WTC11 (cell line): ENCODE data around the gene CDC73.

Experiments
- ATF1 ChIP-seq: sonication (generic); formaldehyde crosslinking; IDR thresholded peaks from 2 replicates; pipeline ENCODE4 v1.8.1; 2023; ENCODE audit warnings: mild to moderate bottlenecking, moderate library complexity, missing genetic modification reagents
- ATF2 ChIP-seq: sonication (generic); formaldehyde crosslinking; IDR thresholded peaks from 2 replicates; pipeline ENCODE4 v1.8.1; 2022; ENCODE audit warnings: low read depth, missing genetic modification reagents, borderline replicate concordance
- CREM ChIP-seq: sonication (generic); formaldehyde crosslinking; IDR thresholded peaks from 2 replicates; pipeline ENCODE4 v1.8.1; 2022; ENCODE audit warnings: mild to moderate bottlenecking, missing genetic modification reagents, moderate library complexity
- CTCF ChIP-seq: fragments of 200-600 bp; IDR thresholded peaks from 2 replicates; pipeline ENCODE4 v1.8.0; 2022; ENCODE audit warnings: antibody characterized with exemption
- ESRRA ChIP-seq: sonication (generic); formaldehyde crosslinking; IDR thresholded peaks from 2 replicates; pipeline ENCODE4 v1.8.1; 2022; ENCODE audit warnings: mild to moderate bottlenecking, missing genetic modification reagents, borderline replicate concordance
- ETV6 ChIP-seq: sonication (generic); formaldehyde crosslinking; IDR thresholded peaks from 2 replicates; pipeline ENCODE4 v1.8.1; 2022; ENCODE audit warnings: mild to moderate bottlenecking, missing genetic modification reagents
- FOXP4 ChIP-seq: sonication (generic); formaldehyde crosslinking; IDR thresholded peaks from 2 replicates; pipeline ENCODE4 v1.8.0; 2022; ENCODE audit warnings: mild to moderate bottlenecking, missing genetic modification reagents
- JAZF1 ChIP-seq: fragments of 250-450 bp; sonication (Bioruptor Pico); IDR thresholded peaks from 2 replicates; pipeline ENCODE4 v1.9.0; 2021; ENCODE audit warnings: moderate library complexity, mild to moderate bottlenecking, inconsistent platforms
- TCF7 ChIP-seq: sonication (generic); formaldehyde crosslinking; IDR thresholded peaks from 2 replicates; pipeline ENCODE4 v1.8.0; 2022; ENCODE audit warnings: mild to moderate bottlenecking, low read depth, missing genetic modification reagents, moderate library complexity
- TF ChIP-seq, protein P1 (sequence below): fragments of 250-450 bp; sonication (Bioruptor Pico); IDR thresholded peaks from 2 replicates; pipeline ENCODE4 v2.1.2; 2022; ENCODE audit warnings: mild to moderate bottlenecking, moderate library complexity
- TF ChIP-seq, protein P2 (sequence below): sonication (generic); formaldehyde crosslinking; IDR thresholded peaks from 2 replicates; pipeline ENCODE4 v1.8.1; 2023; ENCODE audit warnings: mild to moderate bottlenecking, missing genetic modification reagents, moderate library complexity
- TF ChIP-seq, protein P3 (sequence below): sonication (generic); formaldehyde crosslinking; IDR thresholded peaks from 2 replicates; pipeline ENCODE4 v1.8.1; 2022; ENCODE audit warnings: missing genetic modification reagents, borderline replicate concordance

DNA sequence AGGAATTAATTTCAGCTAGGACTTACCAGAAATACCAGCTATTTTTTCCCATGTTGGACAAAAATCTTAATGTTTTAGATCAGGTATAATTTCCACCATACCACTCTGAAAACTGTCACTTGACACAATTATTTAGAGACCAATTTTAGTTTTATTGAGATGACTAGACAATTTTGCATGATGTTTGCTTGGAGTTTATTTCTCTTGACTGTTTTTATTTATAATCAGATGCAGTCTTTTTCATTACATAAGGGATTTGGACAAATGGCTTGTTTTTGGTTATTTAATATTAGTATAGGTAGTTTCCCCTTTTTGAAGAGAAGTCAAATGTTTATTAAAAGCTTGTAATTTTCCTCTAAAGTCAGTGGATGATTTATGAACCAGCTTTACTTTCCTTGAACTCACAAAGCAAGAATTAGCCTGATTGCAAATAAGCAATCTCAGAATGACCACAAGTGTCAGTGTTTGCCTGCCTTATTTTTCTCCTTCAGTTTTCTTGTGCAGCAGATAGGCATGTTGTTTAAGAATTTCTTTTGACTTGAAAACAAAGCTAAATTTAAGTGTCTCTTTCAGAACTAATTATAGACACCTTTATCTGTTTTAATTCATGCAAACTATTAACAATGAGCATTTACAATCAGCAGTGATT, 68.4 kb downstream of the CDC73 start:
- TF ChIP-seq FOXP4 (CRISPR knock-in tag) = no peak
- TF ChIP-seq, protein P1, sequence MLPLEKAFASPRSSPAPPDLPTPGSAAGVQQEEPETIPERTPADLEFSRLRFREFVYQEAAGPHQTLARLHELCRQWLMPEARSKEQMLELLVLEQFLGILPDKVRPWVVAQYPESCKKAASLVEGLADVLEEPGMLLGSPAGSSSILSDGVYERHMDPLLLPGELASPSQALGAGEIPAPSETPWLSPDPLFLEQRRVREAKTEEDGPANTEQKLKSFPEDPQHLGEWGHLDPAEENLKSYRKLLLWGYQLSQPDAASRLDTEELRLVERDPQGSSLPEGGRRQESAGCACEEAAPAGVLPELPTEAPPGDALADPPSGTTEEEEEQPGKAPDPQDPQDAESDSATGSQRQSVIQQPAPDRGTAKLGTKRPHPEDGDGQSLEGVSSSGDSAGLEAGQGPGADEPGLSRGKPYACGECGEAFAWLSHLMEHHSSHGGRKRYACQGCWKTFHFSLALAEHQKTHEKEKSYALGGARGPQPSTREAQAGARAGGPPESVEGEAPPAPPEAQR (CRISPR knock-in tag) = no peak
- TF ChIP-seq CTCF = no peak
- no peak for TF ChIP-seq ATF1 (CRISPR knock-in tag)
- no peak for TF ChIP-seq TCF7 (CRISPR knock-in tag)
- TF ChIP-seq ETV6 (CRISPR knock-in tag) = no peak
- no peak for TF ChIP-seq ESRRA (CRISPR knock-in tag)
- no peak for TF ChIP-seq JAZF1 (CRISPR knock-in tag)
- TF ChIP-seq, protein P2, sequence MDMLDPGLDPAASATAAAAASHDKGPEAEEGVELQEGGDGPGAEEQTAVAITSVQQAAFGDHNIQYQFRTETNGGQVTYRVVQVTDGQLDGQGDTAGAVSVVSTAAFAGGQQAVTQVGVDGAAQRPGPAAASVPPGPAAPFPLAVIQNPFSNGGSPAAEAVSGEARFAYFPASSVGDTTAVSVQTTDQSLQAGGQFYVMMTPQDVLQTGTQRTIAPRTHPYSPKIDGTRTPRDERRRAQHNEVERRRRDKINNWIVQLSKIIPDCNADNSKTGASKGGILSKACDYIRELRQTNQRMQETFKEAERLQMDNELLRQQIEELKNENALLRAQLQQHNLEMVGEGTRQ = no peak
- TF ChIP-seq CREM (CRISPR knock-in tag) = no peak
- TF ChIP-seq ATF2 = no peak
- TF ChIP-seq, protein P3, sequence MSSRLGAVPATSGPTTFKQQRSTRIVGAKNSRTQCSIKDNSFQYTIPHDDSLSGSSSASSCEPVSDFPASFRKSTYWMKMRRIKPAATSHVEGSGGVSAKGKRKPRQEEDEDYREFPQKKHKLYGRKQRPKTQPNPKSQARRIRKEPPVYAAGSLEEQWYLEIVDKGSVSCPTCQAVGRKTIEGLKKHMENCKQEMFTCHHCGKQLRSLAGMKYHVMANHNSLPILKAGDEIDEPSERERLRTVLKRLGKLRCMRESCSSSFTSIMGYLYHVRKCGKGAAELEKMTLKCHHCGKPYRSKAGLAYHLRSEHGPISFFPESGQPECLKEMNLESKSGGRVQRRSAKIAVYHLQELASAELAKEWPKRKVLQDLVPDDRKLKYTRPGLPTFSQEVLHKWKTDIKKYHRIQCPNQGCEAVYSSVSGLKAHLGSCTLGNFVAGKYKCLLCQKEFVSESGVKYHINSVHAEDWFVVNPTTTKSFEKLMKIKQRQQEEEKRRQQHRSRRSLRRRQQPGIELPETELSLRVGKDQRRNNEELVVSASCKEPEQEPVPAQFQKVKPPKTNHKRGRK (CRISPR knock-in tag) = no peak
